Ishikawa (cell line): ENCODE measurements around the gene CD47.

Source experiments
- TEAD4 ChIP-seq: IDR thresholded peaks from 2 replicates; pipeline ENCODE4 v1.6.1; 2012
- TF ChIP-seq, protein P1 (sequence below): IDR thresholded peaks from 2 replicates; pipeline ENCODE4 v1.6.1; 2012

DNA sequence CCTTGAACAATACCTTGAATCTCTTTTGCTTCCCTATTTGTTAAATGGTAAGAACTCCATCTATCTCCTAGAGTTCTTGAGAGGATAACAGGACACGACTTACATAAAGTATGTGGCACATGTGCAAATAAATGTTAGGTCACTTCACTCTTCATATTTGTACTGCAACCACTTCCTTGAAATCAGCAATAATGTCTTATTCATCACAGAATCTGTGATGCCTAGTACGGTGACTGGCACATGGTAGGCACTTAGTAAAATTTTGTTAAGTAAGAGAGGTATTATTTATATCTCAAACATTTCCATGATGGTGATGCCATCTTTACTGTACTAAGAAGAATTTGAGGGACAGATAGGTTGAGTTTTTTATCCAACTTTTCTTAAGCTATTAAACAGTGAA lies 14.3 kb downstream of the CD47 start:
- TF ChIP-seq, protein P1, sequence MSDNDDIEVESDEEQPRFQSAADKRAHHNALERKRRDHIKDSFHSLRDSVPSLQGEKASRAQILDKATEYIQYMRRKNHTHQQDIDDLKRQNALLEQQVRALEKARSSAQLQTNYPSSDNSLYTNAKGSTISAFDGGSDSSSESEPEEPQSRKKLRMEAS: no peak
- TF ChIP-seq TEAD4: no peak
